NCI-H345 treated with DMSO at 0.1 percent for 48 hours (cell line): ENCODE measurements around the gene DENND1A.

ENCODE experiments used
- DNase-seq: peaks from one replicate; lab custom pipeline; 2025; ENCODE audit not compliant: unreplicated experiment; lab: John Stamatoyannopoulos, UW

Gene DENND1A

DNA sequence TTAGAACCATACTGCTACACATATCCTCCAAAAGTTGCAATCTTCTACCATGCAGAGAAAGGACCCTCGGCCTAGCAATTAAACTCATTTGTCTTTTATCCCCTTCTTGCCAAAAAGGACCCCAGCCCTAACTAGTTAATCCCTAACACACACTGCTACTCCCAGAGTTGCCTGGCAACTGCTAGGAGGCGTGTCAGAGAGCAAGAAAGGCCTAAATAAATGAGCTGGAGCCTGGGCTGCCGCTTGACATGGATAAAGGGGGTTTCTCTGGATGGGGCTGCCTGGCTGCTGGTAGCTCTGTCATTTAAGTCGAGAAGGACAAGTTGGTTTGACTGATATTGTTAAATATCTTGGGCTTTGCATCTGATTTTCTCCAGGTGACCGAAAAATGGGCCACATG is 379.1 kb downstream of the DENND1A start:
- DNase-seq = no peak

DNA sequence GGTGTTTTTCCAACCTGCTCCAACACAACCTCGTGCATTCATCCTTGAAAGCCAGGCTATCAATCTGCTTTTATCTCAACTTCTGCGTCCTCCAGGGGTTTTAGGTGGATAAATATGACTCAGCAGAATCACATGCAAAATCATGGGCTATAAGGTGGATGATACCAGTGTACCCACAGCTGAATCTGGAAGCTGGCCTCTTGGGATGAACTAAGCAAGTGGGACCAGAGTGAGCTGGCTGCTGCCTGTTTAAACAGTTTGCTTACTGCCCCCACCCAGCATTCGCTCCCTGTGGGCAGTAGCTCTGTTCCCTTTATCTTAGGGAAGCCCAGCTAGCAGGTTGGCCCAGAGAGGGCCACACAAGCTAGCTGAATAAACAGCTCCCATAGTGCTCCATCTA is 379.9 kb downstream of the DENND1A start:
- DNase-seq = no peak

DNA sequence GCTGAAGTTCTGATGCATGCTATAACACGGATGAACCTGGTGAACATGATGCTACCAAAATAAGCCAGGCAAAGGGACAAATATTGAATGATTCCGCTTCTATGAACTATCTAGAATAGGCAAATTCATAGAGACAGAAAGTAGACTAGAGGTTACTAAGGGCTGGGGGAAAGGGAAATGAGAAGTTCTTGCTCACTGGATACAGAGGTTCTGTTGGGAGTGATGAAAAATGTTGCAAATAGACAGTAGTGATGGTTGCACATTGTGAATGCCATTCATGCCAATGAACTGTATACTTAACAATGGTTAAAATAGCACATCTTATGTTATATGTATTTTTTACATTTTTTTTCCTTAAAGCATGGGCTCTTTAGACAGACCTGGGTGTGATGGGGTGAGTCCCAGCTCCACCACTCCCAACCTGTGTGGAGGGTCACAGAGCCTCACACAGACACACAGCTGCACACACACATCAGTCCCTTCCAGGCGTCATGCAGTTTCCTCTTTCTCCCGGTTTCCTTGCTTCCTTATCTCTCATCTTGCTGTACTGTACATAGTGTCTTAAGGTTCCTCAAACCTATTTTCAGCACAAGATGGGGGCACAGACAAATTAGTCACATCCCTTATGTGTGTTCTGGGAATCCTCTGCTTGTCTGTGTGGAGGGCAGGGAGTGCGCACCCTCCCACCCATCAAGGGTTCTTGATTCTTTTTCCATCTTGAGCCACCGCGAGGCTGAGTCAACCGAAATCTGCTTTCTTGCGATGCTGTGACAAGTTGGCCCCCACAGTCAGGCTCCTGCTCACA is 381.0 kb downstream of the DENND1A start:
- DNase-seq = no peak

DNA sequence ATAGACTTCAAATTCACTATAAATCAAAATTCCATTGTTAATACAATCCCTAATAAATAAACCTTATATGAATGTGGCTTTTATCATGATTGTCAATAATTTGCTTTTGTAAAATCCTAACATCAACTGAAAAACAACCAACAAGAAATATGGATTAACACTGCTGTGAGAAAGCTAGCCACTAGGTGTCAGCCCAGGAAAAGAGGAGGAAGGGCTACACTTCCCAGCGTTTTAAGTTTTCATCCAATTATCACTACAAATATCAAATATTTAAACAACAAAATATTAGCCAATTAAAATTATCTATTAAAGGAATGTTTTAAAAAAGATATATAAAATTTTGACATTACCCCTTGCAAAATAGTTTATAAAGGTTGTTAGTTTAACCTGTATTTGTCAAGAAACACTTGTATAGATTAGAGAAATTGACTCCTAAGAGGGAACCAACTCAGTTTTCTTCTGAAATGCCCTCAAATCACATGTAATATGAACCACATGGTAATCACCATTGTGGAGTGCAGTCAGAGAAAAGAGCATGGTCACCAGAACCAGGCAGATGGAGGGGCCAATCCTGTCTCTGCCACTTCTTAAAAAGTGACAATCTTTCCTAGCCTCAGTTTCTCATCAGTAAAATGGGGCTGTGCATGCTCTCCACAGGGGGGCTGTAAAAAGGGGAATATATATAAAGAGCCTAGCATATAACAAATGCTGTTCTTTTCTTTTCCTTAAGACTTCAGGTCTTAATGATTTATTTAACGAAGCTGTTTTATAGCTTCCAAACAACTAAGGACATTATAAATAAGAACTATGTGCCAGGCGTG is 385.7 kb downstream of the DENND1A start:
- DNase-seq = peak; percentile 13

DNA sequence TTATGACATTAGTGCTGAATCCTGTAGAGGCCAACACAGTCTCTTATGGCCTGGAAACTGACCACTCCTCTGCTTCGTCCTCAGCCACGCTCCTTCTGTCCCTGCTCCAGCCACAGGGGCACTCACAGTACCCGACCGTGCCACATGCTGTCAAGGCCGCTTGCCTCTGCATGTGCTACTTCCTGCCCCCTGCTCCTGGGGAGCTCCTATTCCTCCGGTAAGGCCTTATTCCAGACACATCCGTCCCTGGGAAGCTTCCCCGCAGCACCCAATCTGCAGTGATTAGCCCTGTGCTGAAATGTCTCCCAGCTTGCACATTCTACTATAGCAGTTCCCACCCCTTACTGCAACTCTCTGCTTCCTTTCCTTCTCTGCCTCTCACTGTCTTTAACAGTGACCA is 386.4 kb downstream of the DENND1A start:
- DNase-seq = no peak

DNA sequence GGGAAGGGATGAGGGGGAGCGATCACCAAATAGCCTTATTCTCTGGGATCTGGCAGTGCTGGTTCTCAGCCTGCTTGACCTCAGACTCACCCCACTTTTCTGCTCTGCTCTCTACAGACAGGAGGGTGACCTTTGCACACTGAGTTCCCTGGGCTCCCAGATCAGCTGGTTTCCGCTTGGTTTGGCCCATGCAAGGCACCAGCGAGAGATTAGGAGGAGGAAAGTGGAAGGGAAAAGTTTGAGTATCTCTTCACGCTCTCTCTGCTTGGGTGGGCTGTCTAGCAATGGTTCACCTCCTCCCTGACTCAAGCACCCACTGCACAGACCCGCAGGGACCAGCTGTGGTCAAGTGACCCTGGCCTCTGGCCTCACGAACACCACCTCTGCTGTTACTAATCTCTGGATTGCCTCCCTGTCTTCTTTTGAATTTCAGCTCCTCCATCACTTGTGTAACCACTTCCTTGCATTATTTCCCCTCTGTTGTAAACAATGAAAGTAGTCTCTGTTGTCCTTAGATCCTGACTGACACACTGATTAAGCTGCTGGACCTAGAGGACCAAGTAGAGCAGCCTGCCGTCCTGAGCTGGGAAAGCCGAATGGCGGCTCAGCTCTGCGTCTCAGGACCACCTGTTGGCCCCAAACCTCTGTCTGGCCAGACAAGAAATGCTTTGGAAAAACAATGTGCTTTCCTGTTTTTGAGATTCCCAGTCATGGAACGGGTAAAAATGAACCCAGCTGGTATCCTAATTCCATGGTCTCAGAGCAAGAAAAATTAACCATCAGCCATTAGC is 387.3 kb downstream of the DENND1A start:
- DNase-seq = no peak

DNA sequence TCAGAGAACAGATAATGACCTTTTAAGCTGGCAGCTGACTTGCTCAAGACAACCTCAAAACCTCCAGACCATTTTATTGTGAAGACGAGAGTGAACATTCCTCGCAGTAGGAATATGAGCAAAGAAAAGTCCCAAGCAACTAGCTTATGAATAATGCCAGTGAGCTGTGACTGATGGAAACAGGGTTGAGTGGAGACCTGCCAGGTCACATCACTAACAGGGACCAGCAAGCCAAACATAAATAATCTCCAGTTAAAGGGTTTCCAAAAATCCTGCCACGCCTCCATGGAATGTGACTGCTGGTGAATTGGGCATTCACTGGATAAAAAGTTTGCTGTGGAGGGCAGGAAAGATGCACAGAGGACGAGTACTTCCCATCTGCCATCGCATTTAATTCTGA is 388.5 kb downstream of the DENND1A start:
- DNase-seq = no peak

DNA sequence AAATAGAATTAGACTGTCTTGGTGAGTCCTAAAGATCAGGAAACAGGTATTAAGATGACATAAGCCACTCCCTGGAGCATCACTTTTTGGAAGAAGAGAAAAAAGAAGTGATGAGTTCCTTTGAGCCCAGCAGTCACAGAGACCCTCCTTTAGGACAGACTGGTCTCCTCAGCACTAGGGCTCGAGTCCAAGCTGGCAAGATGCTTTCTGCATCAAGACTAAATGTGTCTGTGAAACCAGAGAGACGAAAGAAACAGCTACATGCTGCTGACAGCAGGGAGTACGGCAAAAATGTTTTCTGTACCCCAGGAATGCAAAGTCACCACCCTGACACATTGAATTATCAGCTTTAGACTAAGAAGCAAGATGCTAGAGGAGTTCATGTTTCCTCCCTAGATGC is 389.5 kb downstream of the DENND1A start:
- DNase-seq = no peak

DNA sequence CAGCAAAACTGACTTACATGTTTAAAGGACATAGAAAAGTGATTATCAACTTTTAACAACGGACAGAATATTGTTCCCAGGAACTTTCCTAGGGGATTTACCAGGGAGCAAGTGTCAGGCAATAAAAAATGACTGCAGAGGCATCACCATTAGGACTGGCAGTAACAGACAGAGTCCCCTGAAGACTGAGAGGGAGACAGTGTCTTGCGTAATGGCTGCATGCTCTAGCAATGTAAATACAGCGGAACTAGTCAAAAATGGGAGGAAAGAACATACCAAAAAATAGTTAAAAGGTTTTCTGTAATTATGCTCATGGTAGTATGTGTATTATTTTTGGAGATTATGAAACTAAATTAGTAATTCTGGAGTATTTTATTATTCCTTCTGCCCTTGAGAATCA is 392.1 kb downstream of the DENND1A start:
- no peak for DNase-seq

DNA sequence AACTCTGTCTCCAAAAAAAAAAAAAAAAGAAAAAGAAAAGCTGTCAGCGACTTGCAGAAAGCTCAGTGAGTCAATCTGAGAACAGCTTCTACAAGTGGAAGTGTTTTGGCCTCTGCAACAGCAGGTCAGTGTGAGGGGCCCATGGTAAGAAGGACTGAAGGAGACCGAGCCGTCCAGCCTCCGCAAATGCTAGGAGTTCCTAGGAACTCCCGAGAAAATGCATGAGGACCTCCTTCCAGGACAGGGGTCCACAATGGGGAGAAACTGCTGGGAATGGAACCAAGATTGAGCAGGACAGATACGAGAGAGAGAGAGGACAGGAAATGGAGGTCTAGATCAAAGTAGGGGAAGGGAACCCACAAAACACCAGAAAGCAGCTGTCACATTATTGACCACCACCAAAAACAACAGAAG is 393.5 kb downstream of the DENND1A start:
- DNase-seq = no peak

DNA sequence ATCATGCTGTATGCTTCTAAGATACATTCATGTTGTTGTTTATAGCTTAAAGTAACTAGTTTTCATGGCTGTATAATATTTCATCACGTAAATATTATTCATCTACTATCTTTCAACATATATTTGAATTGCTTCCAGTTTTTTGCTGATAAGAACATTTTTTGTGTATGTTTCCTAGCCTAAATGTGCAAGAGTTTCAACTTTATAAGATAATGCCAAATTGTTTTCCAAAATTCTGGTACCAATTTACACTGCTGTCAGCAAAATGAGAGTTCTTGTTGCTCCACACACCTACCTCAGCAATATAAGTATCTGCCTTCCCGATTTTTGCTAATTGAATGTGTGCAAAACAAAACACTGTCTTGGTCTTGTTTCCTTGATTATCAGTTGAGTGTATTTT is 395.6 kb downstream of the DENND1A start:
- DNase-seq = no peak

DNA sequence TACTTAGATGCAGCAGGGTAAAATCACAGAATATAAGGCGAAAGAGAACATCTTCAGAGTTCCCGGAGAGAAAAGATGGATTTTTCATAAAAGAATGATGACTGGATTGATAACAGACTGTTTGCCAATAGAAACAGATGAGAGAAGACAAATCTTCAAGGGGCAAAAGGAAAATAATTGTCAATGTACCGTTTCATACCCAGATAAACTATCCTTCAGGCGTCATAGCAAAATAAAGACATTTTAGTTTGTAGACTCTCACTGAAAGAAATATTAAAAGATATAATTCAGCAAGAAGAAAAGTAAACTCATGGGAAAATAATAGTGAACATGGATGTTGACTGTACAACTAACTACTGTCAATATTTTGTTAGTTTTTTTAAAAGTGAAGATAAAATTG is 399.7 kb downstream of the DENND1A start:
- no peak for DNase-seq

DNA sequence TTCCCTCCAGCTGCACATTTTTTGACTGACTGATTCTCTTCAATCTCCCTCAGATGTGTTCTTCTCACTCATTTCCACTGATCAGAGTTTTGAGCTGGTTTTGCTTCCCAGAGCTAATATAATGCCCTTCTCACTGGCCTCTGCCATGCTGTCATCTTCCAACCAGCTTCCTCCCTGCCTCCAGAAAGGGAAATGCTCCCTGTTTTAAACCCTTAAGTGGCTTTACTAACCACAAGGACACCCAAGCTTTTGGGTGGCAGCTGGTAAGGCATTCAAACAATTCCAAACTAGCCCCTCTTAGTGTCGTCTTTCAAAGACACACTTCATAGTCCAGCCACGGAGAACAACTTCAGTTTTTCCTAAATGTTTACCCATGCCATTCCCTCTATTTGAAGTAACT is 401.4 kb downstream of the DENND1A start:
- no peak for DNase-seq

DNA sequence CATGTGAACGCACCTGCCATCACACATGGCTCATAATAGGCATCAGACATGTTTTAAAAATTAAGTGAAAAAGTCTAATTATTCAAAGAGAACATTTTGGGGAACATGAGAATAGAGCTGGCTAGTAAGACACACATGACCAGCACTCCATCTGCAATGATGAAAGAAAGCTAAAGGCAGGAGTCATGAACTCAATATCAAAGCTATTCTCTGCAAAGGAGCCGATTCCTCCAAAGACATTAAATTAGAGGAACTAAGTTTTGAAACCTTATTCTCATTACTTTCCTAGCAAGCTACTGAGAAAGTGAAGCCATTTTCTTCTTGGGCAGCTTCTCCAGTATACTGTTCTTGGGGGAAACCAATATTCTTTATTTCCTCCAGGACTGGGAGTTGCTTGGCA is 401.9 kb downstream of the DENND1A start:
- no peak for DNase-seq

DNA sequence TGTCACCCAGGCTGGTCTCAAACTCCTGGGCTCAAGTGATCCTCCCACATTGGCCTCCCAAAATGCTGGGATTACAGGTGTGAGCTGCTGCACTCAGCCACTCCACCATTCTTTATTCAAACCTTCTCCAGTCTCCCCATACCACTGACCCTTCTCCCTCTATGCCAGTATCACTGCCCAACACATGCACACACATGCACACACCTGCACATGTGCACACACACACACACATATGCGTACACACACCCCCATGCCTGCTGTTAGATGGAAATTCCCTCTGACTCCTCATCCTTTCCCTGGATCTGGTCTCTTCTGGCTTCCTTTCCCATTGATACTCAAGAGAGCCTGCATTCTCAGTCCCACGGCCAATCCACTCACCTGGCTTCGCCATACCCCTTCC is 404.0 kb downstream of the DENND1A start:
- DNase-seq = no peak

DNA sequence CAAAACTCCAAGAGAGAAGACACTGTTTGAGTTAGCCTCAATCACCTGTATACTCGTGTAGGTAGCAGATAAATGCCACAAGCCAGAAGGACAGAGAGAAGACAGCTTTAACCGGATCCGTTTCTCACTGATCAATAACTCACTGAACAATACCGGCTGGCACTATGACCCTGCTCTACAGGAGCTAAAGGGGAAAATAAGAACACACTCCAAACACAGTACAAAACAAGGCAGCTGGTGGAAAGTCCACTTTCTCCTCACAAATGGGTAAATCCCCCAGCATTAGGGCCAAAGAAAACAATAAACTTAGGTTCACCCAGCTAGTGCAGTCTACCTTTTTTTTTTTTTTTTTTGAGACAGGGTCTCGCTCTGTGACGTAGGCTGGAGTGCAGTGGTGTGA is 404.5 kb downstream of the DENND1A start:
- DNase-seq = no peak

DNA sequence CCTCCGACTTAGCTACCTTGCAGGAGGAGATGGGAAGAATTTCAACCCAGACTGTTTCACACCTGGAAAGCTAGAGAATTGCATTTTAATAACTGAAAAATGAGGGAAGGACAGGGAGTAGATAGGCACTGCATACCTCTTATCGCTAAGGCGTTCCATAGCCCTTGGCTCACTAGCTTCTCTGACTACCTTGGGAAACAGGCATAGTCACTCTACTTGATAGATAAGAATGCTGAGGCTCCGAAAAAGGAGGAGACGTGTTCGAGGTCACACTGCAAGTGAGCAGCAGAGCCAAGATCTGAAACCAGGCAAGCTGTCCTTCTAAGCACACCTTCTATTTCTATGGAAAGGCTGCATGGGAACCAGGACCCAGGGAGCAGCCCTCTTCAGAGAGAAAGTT is 405.1 kb downstream of the DENND1A start:
- no peak for DNase-seq

DNA sequence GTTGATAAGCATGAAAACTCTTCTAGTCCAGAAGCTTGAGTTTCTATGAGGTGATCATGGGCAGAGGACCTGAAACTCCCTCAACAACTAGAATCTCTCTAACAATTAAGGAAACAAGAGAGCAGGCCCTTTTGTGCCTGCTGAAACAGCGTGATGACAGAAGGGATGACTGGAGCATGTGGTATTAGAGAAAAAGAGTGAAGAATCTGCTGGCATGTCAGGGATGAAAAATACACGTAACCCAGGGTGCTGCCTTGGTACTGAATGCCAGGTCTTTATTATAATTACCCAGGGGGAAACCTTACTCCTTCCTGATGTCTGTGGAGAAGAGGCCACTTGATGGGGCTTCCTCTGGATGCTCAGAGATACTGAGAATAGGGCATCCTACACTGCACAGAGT is 406.1 kb downstream of the DENND1A start:
- no peak for DNase-seq

DNA sequence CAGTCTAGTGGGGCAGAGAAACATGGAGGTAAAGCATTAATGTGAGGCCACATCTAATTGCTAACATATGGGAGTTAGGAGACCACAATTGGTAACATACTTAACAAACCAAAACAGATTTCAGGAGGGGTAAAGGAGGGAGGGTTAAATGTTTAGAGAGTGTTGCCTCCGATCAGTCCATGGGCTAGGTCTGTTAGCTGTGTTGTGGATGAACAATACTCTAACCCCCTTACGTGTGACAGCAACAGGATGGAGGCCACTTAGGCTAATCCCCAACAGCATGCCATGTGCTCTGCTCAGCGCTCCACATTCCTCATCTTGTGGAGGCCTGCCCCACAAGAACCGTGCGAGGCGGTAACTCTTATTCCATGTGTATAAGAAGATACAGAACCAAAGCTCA is 406.9 kb downstream of the DENND1A start:
- DNase-seq = no peak

DNA sequence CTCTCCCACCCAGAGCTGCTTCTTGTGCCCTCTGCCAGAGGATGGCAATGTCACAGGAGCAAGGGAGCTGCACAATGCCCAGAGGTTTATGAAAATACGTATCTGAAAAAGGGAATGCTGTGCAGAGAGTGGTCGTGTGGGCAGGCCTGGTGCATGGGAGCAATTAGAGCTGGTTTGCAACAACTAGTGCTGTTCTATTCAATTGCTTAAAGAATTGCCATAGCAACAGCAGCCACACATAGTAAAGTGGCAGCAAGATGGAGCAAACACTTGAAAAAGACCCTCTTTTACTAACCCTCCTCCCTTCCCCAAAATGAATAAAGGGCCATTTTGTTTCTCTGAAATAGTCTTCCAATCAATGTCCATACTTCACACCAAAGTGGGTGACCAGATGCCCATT is 407.7 kb downstream of the DENND1A start:
- DNase-seq = no peak

DNA sequence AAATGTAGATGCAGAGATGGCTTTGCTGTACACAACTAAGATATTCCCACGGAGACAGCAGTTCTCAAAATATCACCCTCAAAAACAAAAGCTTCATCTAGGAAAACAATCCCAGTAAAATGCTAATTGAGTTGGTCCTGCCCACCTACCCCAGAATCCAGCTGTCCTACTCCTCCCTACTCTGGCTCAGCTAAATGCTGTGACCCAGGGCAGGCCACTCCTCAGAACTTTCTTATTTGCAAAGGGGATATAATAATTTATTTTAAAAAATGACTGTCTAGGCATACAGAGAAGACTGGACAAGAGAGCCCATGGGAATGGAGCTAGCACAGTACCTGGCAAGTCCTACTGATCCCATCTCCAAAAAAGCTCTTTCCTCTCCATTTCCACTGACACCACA is 411.6 kb downstream of the DENND1A start:
- DNase-seq = no peak

DNA sequence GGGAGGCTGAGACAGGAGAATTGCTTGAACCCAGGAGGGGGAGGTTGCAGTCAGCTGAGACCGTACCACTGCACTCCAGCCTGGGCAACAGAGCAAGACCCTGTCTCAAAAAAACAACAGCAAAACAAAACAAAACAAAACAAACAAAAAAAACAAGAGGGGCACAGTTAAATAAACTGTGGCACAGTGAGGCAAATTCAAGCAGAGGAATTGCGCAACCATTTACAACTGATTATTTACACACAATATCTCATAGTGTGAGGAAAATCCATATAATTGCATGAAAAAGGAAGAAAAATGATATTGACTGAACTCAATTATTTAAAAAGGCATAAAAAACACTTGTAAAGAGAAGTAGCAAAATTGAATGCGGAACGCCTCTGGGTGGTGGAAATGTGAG is 412.4 kb downstream of the DENND1A start:
- no peak for DNase-seq
